Central memory CD4-positive, alpha-beta T cell (primary cell): ENCODE measurements around the gene DPP7.

Experiments
- DNase-seq: peaks from one replicate; pipeline ENCODE4 v3.0.0; 2022

Gene DPP7

DNA sequence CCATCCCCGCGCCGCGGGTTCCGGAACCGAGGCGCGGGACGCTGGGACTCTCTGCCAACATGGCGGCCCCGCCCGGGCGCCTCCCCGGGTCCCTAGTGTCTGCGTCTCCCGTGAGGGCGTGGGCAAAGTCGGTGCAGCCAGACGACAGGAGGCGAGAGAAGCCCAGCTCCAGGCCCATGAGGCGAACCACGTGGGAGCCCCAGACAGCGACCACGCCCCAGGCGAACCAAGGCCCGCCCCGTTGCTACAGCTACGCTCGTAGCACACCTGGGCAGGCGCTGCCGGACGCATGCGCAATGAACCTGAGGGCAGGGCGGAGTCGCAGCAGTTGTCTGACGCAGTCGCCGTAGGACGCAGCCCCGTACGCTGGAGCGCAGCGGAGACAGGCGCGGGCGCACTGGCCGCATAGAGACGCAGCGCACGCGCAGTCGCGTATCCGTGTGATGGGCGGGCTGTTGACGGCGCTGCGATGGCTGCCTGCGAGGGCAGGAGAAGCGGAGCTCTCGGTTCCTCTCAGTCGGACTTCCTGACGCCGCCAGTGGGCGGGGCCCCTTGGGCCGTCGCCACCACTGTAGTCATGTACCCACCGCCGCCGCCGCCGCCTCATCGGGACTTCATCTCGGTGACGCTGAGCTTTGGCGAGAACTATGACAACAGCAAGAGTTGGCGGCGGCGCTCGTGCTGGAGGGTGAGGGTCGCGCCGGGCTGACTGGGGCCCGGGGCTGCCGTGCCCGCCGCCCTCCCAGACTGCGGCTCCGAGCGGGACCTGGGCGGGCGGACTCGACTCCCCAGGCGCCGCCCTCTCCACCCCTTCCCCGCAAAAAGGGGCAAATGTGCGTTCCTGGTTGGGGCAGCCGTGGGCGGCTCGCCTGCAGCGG is 27.8 kb downstream of the DPP7 start, which contains the start of gene MAN1B1:
MAN1B1 (plus strand) TSS at position 455 of the 878 bp plus-strand sequence; CDS start at position 470, 15 bp downstream.
- DNase-seq, result peak; percentile 100

DNA sequence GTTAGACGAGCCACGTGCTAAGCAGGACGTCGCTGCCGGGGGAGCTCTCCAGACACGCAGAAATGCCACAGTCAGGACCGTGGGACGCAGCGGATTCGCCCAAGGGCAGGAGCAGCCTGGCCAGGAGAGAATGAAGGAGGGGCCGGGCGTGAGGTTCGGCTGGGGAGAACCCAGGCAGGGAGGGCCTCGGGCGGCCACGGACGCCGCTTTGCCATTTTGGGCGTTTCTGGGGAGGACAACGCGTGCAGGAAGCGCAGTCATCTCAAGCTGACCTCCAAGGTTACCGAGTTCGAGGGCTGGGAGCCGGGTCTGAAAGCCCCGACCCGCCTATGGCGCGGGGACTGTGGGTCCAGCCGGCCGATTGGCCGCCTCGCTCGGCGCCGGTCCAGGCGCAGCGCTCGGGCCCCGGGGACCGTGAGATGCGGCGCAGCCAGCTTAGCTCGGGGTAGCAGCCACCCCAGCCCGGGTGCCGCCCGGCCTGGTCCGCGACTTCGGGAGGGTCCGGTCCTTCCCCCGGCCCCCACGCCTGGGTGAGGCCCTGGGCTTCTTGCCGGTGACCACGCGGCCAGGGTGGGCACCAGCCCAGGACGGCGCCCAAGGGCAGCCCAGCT is 28.5 kb downstream of the DPP7 start:
- peak; percentile 13 for DNase-seq

DNA sequence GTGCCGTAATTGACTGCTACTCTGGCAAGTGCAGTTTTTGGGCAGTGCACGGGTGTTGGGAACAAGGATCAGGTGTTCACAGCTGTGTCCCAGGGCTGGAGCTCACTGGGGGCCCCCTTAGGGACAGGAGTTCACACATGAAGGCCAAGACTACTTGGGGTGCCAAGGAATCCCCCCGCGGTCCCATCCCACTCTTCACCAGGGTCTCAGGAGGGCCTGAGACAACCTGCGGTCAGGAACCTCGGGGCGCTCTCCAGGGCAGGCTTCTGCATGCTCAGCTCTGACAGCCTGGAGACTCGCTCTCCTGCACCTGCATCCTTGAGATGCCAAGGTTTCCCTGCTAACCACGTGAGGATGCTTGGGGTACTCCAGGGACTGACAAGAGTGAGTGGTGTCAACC is 30.0 kb downstream of the DPP7 start:
- DNase-seq, result no peak

DNA sequence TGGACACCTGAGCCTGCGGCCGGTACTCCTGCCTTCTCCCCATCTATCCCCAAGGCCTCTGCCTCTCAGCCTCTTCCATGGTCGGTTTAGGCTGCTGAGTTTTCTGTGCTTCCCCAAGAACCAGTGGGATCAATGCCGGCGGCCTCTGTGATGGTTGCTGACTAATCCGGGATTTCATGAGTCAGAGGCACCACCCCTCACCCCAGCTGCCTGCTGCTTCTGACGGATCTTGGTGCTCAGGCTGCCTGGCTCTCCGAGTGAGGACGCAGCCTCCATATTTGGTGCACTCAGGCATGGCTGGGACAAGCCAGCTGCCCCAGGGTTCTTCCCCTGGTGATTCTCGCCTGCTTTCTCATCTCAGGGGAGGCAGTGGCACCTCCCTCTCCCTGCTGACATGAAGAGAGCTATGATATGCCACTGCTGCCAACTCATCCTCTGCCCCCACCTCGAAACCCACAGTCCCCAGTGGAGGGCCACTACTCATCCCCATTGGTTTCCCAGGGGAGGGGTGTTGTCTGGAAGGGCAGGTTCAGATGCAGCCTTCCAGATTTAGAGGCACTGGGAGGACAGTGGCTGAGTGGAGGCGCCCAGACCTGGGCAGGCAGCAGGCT is 31.0 kb downstream of the DPP7 start:
- DNase-seq, result no peak

DNA sequence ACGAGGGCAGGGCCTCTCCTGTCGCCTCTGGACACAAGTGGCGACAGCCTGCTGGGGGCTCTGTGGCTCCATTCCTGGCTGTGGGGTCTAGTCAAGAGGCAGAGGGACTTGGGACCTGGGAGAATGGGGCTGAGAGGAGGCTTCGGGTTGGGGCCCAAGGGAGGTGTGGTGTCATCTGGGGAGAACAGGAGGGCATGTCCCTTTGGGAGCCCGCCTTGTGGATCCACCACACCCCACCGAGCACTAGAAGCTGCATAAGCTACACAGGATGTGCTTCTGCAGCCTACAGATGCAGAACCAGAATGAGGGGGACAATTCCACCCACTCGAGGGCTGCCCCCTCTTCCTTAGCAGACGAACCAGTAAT is 31.6 kb downstream of the DPP7 start:
- DNase-seq, result no peak

DNA sequence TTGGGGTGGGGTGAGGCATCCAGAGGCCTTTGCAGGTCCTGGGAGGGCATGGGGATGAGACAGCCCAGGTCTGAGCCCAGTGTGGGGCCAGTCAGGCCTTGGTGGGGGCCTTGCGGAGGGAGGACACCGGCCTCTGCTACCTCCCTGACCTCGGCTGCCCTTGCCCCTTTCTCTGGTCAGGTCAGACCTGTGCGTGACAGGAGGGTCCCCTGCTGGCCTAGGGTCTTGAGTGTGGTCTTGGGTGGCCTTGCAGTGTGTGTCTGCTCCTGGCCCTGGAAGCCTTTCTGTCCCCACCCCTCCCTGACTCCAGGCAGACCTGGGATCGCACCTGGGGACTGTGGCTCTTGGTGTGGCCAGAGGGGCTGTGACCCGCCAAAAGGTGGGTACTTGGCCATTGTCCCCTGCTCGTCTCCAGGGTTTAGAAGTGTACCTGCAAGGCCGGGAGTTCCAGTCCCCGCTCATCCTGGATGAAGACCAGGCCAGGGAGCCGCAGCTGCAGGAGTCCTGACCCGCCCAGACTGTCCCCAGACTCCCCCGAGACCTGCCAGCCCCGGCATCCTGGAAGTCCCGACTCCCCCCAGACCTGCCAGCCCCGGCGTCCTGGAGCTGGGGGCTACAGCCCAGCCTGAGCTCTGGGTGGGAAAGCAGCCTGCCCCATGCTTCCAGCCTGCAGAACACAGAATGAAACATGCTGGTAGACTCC is 32.2 kb downstream of the DPP7 start:
- no peak for DNase-seq

DNA sequence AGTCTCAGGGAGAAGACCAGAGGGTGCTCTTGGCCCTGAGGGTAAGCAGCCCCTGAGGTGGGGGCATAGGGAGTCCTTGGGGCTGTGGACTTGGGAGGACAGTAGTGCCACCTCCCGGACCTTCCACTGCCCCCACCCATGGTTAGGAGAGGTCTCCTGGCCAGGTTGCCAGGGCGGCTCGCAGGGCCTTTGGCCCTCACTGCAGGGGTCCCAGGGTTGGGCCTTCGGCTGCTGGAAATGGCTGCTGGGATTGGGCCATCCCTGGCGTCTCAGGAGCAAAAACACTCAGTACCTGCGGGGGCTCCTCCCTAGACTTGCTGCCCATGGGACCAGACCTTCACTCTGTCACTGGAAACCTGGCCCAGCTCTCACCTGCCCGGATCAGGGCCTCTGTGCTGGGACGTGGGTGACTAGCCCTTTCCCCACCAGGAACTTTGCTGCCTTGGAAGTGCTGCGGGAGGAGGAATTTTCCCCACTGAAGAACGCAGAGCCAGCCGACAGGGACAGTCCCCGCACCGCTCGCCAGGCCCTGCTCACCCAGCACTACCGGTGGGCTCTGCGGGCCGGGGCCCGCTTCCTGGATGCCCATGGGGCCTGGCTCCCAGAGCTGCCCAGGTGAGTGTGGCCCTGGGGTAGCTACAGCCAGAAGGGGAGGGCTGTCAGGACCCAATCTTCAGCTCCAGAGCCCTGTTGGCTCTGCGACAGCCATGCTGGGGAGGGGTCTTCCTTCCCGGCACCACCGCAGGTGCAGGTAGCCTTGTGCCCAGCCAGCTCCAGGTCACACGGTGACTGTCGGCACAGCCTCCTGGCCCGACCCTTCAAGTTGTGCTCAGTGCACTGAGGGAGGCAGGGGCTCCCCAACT is 34.0 kb downstream of the DPP7 start:
- no peak for DNase-seq

DNA sequence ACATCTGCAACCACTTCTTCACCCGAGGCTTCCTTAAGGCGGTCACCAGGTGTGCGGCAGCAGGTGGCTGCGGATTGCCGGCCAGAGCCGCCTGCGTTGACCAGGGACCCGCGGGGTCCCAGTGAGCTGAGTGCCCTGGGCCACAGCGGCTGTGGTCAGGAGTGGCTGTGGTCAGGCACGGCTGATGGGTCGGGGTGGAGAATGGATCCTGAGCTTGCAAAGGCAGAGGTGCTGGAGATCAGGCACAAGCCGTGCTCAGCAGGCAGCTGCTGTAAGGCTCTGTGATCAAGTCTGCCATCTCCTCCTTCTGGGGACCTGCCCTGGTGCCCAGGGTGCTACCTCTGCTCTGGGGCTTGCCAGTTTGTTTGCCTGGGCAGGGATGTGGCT is 35.1 kb downstream of the DPP7 start:
- DNase-seq, result no peak

DNA sequence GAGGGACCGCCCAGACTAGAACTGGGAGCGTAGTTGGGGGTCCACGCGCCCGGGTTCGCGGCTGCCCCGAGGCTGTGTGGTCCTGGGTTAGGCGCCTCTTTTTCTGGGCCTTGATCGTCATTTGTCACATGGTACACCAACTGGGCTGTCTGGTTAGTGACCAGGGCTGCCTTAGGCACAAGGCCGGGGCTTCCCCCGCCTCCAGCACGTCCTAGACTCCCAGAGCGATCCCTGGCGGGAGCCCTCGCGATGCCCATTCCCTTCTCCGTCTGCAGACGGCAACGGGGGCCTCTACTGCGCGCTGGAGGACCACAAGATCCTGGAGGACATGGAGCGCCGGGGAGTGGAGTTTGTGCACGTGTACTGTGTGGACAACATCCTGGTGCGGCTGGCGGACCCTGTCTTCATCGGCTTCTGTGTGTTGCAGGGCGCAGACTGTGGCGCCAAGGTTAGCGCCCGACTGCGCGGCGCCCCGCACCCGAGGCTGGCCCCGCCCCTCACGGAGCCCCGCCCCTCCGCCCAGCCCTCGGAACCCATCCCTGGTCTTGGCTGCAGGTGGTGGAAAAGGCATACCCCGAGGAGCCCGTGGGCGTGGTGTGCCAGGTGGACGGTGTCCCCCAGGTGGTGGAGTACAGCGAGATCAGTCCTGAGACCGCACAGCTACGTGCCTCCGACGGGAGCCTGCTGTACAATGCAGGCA is 35.7 kb downstream of the DPP7 start:
- DNase-seq, result no peak

DNA sequence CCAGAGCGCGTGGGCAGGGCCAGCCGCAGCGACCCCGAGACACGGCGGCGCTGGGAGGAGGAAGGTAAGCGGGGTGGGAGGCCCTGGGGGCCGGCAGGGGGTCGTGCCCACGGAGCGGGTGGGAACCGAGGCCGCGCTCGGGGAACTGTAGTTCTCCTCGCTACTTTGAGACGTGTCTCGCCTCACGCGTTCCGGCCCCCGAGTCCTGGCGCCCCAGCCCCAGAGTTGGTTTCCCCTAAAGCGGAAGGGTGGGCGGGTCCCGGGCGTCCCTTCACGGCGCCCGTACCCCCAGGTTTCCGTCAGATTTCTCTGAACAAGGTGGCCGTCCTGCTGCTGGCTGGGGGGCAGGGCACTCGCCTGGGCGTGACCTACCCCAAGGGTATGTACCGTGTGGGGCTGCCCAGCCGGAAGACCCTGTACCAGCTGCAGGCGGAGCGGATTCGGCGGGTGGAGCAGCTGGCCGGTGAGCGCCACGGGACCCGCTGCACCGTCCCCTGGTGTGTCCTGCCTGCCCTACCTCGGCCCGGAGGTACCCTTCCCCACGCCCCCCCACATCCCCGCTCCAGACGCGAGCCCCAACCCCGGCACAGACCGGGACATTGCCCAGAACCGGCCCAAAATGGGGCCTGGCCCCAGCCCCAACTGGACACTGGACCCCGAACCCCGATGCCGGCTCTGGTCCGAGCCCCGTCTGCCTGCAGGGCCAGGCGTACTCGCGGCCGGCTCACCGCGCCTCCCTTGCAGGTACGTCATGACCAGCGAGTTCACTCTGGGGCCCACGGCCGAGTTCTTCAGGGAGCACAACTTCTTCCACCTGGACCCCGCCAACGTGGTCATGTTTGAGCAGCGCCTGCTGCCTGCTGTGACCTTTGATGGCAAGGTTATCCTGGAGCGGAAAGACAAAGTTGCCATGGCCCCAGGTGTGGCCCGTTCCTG is 36.5 kb downstream of the DPP7 start:
- peak; percentile 17 for DNase-seq

DNA sequence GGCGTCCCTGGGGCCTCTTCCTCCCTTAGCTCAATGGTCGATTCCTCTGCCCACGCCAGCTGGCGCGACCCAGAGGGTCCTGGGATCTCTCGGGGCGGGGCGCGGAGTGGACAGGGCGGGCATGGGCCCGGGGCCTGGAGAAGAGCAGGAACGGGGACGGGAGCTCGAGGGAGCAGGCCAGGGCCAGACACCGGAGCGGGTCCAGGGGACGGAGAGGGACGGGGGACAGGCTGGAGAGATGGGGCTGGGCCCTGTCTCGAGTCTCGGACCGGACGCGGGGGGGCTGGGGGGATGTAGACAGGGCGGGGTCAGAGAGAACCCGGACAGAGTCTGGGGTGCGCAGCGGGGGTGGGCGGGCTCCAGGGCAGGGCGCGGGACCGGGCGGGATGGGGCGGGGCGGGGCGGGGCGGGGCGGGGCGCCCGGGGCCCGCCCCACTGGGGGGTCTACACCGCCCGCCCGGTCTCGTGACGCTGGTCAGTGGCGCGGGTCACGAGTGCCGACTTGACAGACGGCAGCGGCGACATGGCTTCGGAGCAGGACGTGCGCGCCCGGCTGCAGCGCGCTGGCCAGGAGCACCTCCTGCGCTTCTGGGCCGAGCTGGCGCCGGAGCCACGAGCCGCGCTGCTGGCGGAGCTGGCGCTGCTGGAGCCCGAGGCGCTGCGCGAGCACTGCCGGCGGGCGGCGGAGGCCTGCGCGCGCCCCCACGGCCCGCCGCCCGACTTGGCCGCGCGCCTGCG is 37.4 kb downstream of the DPP7 start, which contains the start of gene UAP1L1:
UAP1L1 (plus strand) TSS at position 508 of the 738 bp plus-strand sequence; CDS start at position 524, 16 bp downstream.
- peak; percentile 37 for DNase-seq

DNA sequence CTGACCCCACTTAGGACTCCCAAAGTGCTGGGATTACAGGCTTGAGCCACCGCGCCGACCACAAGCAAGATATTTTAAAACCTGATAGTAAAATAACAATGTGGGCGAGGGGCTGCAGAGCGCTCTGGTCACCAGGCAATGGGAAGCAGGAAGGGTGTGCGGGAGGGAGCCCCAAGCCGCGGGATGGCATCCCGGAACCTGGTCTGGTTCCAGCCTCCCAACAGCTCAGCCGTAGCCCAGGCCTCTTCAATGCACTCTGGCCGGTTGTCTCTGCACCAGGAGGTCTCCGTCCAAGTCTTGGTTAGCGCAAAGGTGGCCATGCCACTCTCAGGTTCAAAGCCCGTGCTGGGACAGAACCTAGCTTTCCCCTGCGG is 37.9 kb downstream of the DPP7 start:
- no peak for DNase-seq

DNA sequence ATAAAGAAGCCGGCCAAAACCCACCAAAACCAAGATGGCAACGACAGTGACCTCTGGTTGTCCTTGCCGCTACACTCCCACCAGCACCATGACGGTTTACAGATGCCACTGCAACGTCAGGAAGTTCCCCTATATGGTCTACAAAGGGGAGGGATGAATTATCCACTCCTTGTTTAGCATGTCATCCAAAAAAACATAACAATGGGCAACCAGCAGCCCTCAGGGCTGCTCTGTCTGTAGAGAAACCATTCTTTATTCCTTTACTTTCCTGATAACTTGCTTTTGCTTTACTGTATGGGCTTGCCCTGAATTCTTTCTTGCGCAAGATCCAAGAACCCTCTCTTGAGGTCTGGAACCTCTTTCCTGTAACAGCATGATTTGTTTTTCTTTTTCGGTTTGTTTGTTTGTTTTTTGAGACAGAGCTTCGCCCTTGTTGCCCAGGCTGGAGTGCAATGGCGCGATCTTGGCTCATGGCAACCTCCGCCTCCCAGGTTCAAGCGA is 39.2 kb downstream of the DPP7 start:
- no peak for DNase-seq

DNA sequence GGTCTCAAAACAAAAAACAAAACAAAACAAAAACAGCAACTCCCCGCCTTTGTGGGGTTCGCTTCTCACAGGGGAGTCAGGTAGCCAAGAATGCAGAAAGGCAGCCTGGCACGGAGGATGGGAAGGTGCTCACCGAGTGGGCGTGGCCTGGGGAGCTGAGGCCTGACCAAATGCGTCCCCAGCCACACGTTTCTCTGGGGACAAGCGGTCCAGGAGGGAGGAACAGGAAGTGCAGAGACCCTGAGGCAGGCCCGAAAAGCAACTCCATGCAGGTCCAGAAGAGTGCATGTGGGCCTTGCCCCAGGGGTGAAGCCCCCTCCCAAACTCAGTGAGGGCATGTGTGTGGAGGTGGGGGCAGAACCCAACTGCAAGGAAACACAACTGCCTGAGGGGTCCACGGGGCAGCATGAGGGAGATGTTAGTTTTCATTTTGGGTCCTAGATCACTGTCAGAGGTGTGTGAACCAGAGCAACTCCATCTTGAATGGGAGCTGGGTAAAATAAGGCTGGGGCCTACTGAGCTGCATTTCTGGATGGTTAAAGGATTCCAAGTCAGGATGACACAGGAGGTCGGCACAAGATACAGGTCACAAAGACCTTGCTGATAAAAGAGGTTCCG is 39.8 kb downstream of the DPP7 start:
- no peak for DNase-seq

DNA sequence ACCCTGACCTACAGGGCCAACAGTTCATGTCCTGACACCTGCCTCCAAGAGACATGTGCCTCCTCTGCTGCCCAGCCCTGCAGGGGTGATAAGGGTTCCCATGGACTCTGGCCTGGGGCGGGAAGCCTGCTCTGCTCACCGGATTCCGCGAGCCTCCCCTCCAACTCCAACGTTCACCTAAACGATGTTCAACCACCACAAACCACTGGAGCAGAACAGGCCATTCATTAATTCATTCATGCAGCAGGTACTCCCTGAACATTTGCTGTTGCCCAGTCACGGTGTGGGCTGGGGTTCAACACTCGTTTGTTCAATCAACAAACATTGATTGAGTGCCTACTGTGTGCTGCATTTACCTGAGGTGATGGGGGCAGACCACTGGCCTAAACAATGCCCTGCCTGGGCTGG is 40.5 kb downstream of the DPP7 start:
- no peak for DNase-seq

DNA sequence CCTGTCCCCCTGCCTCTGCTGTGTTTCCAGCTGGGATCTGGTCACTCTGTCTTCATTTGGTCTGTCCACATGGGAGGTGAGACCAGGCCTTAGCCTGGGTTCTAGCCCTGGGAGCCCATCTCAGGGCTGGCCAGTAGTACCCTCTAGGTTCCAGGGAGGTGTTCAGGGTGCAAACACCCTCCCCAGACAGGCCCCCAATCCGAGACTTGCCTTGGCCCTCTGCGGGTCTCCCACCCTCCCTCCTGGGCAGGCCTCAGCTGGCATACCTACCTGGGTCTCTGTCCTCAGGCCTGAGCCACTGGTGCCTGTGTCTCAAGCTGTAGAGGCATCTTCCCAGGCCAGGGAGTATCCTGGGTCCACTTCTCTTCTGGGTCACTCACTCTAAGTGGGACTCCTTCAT is 43.3 kb downstream of the DPP7 start:
- no peak for DNase-seq

DNA sequence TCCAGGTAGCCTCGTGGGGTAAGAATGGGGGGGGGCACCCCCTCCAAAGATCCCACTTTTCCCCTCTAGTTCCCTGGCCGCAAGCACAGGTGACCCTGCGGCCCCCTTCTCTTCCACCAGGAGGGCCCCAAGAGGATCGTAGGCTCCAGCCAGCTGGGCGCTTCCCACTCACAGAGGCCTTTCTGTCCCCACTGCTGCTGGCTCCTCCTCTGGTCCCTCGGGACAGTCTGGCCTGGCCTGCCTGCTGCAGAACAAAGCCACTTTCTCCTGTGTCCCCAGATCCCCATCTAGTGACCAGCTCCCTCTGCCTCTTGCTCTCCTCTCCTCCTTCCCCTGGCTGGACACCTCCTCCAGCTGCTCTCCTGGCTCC is 43.6 kb downstream of the DPP7 start:
- DNase-seq, result no peak

DNA sequence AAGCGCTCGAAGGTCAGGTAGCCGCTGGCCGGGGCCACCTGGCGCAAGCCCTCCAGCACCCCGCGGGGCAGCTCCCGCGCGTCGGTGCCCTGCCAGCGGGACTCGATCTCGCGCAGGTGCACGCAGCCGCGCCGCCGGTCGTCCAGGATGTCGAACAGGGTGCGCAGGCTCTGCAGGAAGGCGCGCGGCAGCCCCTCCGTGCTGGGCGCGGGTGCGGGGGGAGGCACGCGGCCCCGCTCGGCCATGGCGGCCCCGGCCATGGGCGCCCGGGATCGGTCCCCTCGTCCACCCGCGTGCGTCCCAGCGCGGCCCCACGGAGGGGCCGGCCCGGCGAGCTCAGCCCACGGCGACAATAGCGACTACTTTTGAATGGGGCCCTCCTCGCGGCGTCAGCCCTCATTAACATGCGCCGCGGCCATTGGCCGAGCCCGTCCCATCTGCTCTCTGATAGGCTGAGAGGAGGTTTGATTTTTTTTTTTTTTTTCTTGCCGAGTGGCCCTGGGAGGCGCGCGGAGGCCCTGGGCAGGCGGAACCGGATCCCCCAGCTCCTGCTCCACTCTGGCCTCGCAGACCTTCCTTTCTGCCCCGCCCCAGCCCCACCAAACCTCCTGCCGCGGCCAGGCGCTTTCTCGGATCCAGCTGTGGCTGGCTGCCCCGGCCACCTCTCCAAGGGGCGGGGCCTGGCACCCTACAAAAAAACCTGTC is 44.2 kb downstream of the DPP7 start, which contains the start of gene SAPCD2:
SAPCD2 (minus strand) TSS at position 357 of the 705 bp plus-strand sequence; CDS start at position 260, 97 bp downstream.
- DNase-seq, result peak; percentile 85
